HepG2 (cell line): ENCODE measurements around the gene NCS1. TPM values are rescaled to one million over a fixed set of nuclear protein-coding genes. Genes with fewer than 3 reads are reported as not detected.

Experiments
- BCL6 ChIP-seq: IDR thresholded peaks from 2 replicates; pipeline ENCODE4 v1.6.1; 2016; ENCODE audit warnings: missing genetic modification reagents, missing compliant biosample characterization
- HNF4A ChIP-seq: sonication (generic); formaldehyde crosslinking; IDR thresholded peaks from 2 replicates; pipeline ENCODE4 v1.4.0; 2020; ENCODE audit warnings: missing genetic modification reagents
- HNRNPUL1 ChIP-seq: fragments of 200-400 bp; formaldehyde crosslinking; IDR thresholded peaks from 2 replicates; pipeline ENCODE4 v1.6.1; 2017; ENCODE audit warnings: low read depth, mild to moderate bottlenecking, low read length, moderate library complexity
- KDM5A ChIP-seq: fragments of 200-600 bp; sonication (generic); IDR thresholded peaks from 2 replicates; pipeline ENCODE4 v1.7.0; 2018; ENCODE audit warnings: antibody characterized with exemption, mild to moderate bottlenecking, low read length, borderline replicate concordance
- NR2F2 ChIP-seq: IDR thresholded peaks from 2 replicates; pipeline ENCODE4 v1.6.1; 2012; ENCODE audit warnings: low read depth, inconsistent platforms, borderline replicate concordance
- NR2F6 ChIP-seq, 2 experiments: IDR thresholded peaks; 2 replicates each; pipeline ENCODE4 v1.6.1; 2016; ENCODE audit warnings: antibody characterized with exemption in 1 of 2, mild to moderate bottlenecking in 1 of 2
- RXRB ChIP-seq: IDR thresholded peaks from 2 replicates; pipeline ENCODE4 v1.6.1; 2016; ENCODE audit warnings: borderline replicate concordance, missing genetic modification reagents, missing compliant biosample characterization
- SALL1 ChIP-seq: sonication (generic); formaldehyde crosslinking; IDR thresholded peaks from 2 replicates; pipeline ENCODE4 v1.8.0; 2022; ENCODE audit warnings: mild to moderate bottlenecking, missing genetic modification reagents
- SKIL ChIP-seq: sonication (generic); formaldehyde crosslinking; IDR thresholded peaks from 2 replicates; pipeline ENCODE4 v1.8.0; 2022; ENCODE audit warnings: missing genetic modification reagents, mild to moderate bottlenecking, moderate library complexity, borderline replicate concordance
- TBX2 ChIP-seq: sonication (generic); formaldehyde crosslinking; IDR thresholded peaks from 2 replicates; pipeline ENCODE4 v1.5.0; 2020; ENCODE audit warnings: missing genetic modification reagents, mild to moderate bottlenecking, borderline replicate concordance
- TP53 ChIP-seq: sonication (generic); formaldehyde crosslinking; conservative IDR thresholded peaks from 2 replicates; pipeline ENCODE4 v1.4.0; 2020; ENCODE audit warnings: missing genetic modification reagents
- U2AF1 ChIP-seq: fragments of 200-400 bp; formaldehyde crosslinking; optimal IDR thresholded peaks from 2 replicates; pipeline ENCODE3; 2017; ENCODE audit warnings: mild to moderate bottlenecking, low read depth, low read length
- ZNF280D ChIP-seq: sonication (generic); formaldehyde crosslinking; IDR thresholded peaks from 2 replicates; pipeline ENCODE4 v1.5.1; 2020; ENCODE audit warnings: mild to moderate bottlenecking, missing genetic modification reagents
- ZNF281 ChIP-seq: sonication (generic); formaldehyde crosslinking; IDR thresholded peaks from 2 replicates; pipeline ENCODE4 v1.4.0; 2020; ENCODE audit warnings: missing genetic modification reagents, borderline replicate concordance
- ZNF362 ChIP-seq: sonication (generic); formaldehyde crosslinking; IDR thresholded peaks from 2 replicates; pipeline ENCODE4 v1.4.0; 2020; ENCODE audit warnings: missing genetic modification reagents, mild to moderate bottlenecking, borderline replicate concordance
- ZNF431 ChIP-seq: sonication (generic); formaldehyde crosslinking; IDR thresholded peaks from 2 replicates; pipeline ENCODE4 v1.9.0; 2022; ENCODE audit warnings: missing genetic modification reagents, low read depth, mild to moderate bottlenecking, borderline replicate concordance
- ZNF670 ChIP-seq: sonication (generic); formaldehyde crosslinking; IDR thresholded peaks from 2 replicates; pipeline ENCODE4 v1.8.0; 2022; ENCODE audit warnings: mild to moderate bottlenecking, missing genetic modification reagents, borderline replicate concordance
- ZNF800 ChIP-seq: sonication (generic); formaldehyde crosslinking; IDR thresholded peaks from 2 replicates; pipeline ENCODE4 v1.4.0; 2020; ENCODE audit warnings: missing genetic modification reagents
- polyA plus RNA-seq, 8 experiments: library from polyadenylated mRNA; depleted of rRNA in 3 of 8; stranded (reverse) in 7 of 8; unstranded in 1 of 8; fragments of >200 nt; fragmentation: Illumina TruSeq in 4 of 8; extraction: Trizol in 4 of 8; gene quantifications; 2 replicates each; pipeline versions ENCODE4 v1.2.1 to v1.2.3, GENCODE V29; 2011 to 2016; ENCODE audit warnings: low read depth in 4 of 8, missing spikeins in 1 of 8, mixed read lengths in 1 of 8; ENCODE audit not compliant: insufficient read depth in 1 of 8
- total RNA-seq, 5 experiments: library from RNA; depleted of rRNA; stranded (reverse); fragments of >200 nt; fragmentation: Illumina TruSeq; extraction: Trizol; gene quantifications; 2 replicates each; pipeline ENCODE4 v1.2.3, GENCODE V29; 2016; ENCODE audit warnings: low read depth in 1 of 5

The NCS1 gene
- total and polyA plus RNA-seq, 2 of the 13 experiments (the other 11 are each of a cell fraction or from before 2014, with no cell fraction given): 4.7 to 6.1 TPM

- TF ChIP-seq ZNF800 (CRISPR knock-in tag) (no peak), NR2F2 (peak; percentile 93), ZNF362 (CRISPR knock-in tag) (0 out of 2 replicates have a peak, but pooled peaks have one; percentile 20), ZNF431 (CRISPR knock-in tag) (no peak), TP53 (CRISPR knock-in tag) (no peak), BCL6 (CRISPR knock-in tag) (0 out of 2 replicates have a peak, but pooled peaks have one; percentile 64), NR2F6 (IDR thresholded peaks at IDR 0.05) (peak; percentile 91), NR2F6 (CRISPR knock-in tag; IDR thresholded peaks at IDR 0.05) (peak; percentile 93), TBX2 (CRISPR knock-in tag) (peak; percentile 29; the same call in 1 of the 2 replicates), KDM5A (no peak), HNRNPUL1 (no peak), SKIL (CRISPR knock-in tag) (peak; percentile 95), ZNF280D (CRISPR knock-in tag) (peak; percentile 48; the same call in 1 of the 2 replicates), RXRB (CRISPR knock-in tag) (peak; percentile 85), ZNF670 (CRISPR knock-in tag) (no peak), ZNF281 (CRISPR knock-in tag) (peak; percentile 76; the same call in 1 of the 2 replicates), SALL1 (CRISPR knock-in tag) (peak; percentile 29; the same call in 1 of the 2 replicates), U2AF1 (no peak), HNF4A (CRISPR knock-in tag) (peak; percentile 97)
Observed at GRCh38 chr9:130201974-130202373, 29.8 kb downstream of the NCS1 start (continued).
